Inferior parietal cortex (tissue), 1 donor: ENCODE data around the gene MAMLD1.

Experiments
- DNase-seq: peaks from one replicate; pipeline ENCODE4 v3.0.0-alpha.2; 2016; ENCODE audit errors: extremely low spot score

MAMLD1 gene

DNA sequence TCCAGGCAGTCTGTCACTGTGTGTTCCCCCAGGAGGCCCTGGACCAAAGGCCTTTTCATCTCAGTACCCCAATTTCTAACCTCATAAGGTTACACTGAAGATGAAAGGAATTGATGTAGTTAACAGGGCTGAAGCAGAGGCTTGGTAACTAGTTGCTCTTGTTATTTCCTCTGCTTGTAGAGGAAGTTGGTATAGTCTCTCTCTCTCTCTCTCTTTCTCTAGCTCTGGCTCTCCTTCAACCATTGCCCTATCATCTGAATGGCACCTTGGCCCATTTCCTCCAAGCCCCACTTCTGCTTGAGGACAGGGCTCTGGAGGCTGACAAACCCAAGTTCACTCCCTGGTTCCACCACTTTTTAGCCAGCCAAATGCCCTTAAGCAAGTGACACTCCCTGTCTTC lies 96.1 kb downstream of the MAMLD1 start:
- no peak for DNase-seq

- no peak for DNase-seq
Observed at GRCh38 chrX:150460063-150460462, 96.9 kb downstream of the MAMLD1 start.

- no peak for DNase-seq
Observed at GRCh38 chrX:150460781-150461180, 97.7 kb downstream of the MAMLD1 start.

- no peak for DNase-seq
Observed at GRCh38 chrX:150463566-150463965, 100.4 kb downstream of the MAMLD1 start.

- no peak for DNase-seq
Observed at GRCh38 chrX:150464001-150464400, 100.9 kb downstream of the MAMLD1 start.

- peak; percentile 61 for DNase-seq
Observed at GRCh38 chrX:150465326-150465725, 102.2 kb downstream of the MAMLD1 start.

- peak; percentile 5 for DNase-seq
Observed at GRCh38 chrX:150465881-150466775, 103.0 kb downstream of the MAMLD1 start.

DNA sequence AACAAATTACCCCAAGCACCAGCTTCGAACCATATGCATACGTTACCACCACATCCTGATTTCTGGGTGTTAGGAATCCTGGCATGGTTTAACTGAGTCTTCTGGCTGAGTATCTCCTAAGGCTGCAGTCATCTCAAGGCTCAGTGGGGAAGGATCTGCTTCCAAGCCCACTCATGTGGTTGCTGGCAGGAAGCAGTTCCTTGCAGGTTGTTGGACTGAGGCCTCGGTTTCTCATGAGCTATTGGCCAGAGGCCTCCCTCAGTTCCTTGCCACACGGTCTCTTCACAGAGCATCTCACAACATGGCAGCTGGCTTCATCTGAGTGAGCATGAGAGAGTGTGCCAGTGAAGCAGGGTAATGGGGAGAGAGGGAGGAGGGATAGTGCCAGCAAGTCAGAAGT lies 109.2 kb downstream of the MAMLD1 start:
- no peak for DNase-seq

DNA sequence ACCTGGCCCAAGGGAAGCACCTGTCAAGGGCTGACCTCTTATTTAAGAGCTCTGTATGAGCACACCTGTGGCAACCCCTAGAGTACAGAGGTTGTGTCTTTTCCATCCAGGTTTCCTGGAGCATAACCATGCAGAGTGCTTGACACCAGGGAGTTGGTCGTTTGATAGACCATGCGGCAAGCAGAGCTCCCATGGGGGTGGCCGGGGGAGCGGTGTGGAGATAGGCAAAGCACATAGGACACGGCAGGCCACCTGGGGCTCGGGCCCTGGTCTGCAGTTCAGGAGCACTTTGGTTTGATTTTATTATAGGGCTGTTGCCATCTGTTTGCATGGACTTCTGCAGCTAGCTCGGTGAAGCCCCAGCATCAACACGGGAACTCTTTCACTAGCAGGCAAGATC lies 110.3 kb downstream of the MAMLD1 start:
- no peak for DNase-seq

DNA sequence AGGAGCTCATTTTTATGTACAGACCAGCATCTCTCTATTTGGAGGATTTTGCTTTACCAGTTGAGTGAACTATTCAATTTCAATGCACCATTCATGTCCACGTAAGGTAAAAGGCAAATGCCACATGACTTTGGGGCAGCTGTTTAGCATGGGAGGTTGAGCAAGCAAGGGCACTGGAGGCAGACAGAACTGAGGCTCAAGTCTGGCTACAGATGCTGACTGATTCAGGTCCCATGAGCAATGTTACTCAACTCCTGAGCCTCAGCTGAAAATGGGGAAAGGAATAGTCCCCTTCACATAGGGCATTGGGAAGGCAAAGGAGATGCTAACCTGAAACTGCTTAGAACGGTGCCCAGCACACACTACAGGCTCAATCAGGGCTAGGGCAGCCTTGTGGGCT lies 112.3 kb downstream of the MAMLD1 start:
- no peak for DNase-seq

DNA sequence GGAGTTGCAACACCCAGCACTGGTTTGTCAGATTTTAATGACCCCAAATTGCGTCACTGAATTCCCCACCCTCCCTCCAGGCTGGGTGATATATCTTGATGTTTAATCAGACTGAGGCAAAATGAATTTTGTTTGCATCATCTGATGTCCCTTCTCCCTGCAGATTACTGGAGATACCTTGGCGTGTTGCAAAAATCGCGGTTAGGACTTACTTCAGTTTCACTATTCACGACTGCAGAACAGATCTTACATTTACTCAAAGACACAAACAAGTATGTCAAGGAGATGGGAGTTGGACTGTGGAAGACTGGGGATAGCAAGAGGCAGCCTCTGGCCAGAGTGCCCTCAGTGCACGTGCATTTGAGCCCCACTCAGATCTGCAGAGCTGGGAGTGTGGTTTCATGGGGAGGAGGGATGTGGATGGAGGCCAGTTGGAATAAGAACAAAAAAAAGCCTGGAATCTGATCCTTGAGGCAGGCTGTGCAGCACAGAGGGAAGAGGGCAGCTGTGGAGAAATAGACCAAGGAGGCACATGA lies 113.1 kb downstream of the MAMLD1 start:
- no peak for DNase-seq

- no peak for DNase-seq
Observed at GRCh38 chrX:150477371-150477770, 114.3 kb downstream of the MAMLD1 start.

DNA sequence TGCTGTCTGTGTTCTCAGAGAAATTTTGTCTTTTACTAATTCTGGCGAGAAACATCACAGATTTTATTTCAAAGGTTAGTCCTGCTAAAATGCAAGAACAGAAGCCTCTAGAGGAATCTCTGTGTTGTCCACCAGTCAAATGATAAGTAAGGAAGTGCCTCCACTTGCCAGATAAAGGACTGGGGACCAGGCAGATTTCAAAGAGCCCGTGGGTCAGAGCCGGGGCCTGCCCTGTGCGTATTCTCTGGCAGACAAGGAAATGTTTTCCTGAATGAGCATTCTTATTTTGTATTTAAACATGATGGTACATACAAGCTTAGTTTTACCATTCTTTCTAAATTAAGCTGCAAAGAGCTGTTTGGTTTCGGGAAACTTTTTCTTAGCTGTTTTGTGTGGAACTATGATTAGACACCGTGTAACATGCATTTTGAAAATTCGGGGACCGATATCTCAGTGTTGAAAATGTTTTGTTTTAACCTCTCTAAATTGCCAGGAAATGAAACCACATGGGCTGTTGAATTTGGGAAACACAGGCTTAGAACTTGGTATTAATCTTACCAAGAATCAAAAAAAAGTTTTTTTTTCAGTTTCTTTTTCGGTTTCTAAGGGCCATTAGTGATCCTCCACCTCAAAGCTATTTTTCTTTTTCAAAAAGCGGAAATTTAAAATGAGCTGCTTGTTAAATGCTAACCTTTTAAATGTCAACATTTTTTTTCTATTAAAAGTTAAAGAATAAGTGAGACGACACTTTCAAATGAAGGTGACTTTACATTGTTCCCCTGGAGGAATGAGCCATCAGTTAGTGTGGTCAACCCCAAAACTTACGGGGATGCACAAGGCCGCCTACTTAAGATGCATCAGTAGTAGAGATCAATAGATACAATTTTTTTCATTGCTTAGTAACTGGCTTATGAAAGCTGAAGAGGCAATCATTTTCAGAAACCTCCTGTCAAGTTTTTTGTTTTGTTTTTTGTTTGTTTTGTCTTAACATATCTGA lies 115.7 kb downstream of the MAMLD1 start:
- DNase-seq: no peak

DNA sequence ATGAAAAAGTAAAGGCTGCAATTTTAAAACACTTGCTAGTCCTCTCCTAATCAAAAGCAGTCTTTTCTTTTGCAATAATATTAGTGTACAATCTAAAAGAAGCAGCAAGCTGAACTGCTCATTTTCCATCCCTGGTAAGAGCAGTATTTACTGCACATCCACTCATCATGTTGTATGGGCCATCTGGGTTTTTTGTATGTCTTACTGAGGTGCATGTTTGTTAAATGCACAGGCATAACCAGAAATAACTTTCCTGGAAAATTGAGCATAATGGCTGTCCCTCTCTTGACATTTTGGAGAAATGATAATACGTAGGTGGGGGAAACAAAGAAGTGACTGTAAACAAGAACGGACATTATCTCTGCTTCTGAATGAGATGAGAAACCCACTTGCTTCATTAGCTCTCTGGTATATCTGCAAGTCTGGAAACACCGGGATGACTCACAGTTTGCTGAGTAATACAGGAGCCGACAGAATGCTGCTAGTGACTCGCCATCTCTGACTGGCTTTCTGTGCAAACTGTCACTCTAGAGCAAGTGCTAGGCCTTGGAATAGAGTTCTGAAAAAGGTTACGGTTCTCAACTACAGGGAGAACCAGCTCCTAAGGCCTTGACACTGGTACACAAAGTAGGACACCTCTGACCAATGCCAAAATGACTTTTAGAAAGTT lies 119.6 kb downstream of the MAMLD1 start:
- DNase-seq: peak; percentile 20

DNA sequence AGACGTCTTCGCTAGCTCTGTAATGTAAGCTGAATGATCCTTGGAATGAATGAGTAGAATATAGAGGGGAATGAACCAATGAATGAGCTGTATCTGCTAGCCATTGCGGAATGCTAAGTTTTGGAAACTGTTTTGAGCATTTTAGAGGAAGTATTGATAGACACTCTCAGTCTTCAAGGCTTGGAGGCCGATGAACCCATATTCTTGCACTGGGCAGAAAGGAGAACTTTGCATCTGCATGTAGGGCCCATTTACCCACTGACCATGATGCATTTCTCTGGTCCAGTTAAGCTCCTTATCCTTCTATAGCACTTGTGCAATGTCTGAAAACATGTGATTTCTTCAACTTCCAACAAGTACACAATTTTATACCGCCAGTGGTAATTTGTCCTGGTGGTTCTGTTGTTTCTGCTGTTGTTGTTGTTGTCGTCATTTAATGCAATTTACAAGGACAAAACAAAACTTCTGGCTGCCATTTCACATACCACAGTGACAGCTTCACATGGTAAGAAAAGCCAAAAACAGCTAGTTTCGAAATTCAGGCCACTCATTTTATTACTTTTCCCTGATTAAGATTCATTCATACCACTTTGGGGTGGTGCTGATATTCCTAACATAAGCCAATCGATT lies 120.4 kb downstream of the MAMLD1 start:
- no peak for DNase-seq

DNA sequence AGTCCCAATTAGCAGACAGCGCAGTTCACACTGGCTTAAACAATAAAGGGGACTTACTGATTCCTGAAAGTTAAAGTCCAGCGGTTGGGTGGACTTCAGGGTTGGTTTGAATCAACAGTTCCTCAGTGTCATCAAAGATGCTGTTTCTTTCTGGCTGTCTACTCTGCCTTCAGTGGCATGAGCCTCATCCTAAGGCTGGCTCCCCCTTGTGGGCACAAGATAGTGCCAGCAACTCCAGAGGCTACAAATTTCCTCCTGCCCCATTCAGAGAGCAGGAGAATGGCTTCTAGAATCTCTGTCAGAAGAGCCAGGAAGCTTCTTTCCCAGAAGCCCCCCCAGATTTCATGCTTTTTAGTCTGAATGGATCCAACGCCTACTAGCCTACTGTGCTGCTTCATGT lies 122.9 kb downstream of the MAMLD1 start:
- DNase-seq: peak; percentile 65

DNA sequence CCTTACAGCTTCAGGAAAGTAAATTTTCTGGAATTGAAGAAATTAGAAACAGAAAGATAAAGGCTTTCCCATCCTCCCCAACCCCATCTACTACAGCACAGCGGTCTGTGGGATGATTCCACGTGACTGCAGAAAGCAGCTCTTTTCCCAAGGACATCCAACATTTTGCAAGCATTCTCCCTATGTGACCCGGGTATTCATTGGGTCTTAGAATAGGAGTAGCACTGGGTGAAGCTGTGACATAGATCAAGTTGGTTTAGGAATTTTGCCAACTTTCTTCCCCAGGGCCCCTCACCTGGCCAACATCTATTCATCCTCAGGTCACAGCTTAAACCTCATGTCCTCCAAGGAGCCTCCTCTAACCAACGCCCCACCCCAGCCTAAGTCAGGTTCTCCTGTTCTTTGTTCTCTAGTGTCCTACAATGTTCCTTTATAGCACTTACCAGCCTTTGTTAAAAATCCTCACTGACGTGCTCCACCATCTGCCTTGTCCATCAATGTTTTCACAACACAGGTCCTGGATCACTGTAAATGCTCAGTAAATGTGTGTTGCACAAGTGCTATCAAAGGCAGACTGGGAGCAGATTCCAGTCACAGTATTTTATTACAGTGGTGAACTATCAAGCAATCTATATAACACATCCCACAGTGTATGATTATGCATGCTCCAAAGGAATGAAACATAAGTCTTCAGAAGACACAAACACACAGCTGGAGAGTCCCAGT lies 124.4 kb downstream of the MAMLD1 start:
- DNase-seq: no peak

DNA sequence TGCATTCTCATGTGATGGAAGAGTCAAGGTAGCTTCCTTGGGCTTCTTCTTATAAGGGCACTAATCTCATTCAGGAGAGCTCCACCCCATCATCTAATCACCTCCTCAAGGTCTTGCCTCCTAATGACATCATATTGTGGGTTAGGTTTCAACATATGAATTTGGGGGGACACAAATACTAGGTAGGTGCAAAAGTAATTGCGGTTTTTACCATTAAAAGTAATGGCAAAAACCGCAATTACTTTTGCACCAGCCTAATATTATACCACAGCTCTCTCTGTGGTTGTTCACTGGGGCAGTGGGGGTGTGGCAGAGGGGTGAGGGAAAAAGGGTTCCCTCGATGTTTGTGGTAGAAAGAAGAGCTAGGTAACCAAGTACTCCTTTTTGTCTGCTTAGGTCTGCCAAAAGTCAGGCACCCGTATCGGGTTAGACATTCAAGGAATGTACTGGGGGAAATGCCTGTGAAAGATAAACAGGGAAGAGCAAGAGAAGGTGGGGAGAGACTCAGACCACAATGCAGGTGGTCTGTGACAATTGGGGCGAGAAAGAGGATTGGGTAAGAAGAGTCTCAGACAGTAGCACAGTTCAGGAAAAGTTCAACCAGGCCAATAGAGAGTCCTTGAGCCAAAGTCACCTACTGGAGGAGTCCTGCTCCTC lies 126.4 kb downstream of the MAMLD1 start:
- no peak for DNase-seq

- DNase-seq: no peak
Observed at GRCh38 chrX:150495496-150495895, 132.4 kb downstream of the MAMLD1 start.

DNA sequence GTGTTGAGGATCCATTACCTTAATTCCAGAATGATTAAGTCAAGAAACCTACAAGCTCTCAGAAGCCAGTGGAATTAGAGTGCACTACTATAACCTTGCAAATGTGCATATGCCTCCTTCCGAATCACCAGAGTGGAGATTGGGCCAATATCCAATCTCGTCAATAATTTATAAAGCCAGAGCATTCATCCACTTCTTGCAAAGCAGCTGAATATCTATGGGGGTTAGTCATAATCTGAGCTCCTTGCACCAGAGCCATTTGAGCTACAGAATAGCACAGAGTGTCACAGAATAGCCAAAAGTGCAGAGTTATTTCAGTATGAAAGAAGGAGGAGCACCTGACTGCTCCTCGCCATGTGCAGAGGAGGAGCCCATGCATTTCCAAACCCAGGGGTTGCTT lies 136.1 kb downstream of the MAMLD1 start:
- no peak for DNase-seq
